SHP77 (cell line): ENCODE measurements around the gene MYL5.
"Not testable (repeated sequence)": the region's sequence is repeated elsewhere in the genome, so short reads cannot be mapped to it uniquely, and the experiment has no call there.

Source experiments
- DNase-seq, 2 experiments: peaks; one replicate each; lab custom pipeline; 2025; lab: John Stamatoyannopoulos, UW

The MYL5 gene

DNA sequence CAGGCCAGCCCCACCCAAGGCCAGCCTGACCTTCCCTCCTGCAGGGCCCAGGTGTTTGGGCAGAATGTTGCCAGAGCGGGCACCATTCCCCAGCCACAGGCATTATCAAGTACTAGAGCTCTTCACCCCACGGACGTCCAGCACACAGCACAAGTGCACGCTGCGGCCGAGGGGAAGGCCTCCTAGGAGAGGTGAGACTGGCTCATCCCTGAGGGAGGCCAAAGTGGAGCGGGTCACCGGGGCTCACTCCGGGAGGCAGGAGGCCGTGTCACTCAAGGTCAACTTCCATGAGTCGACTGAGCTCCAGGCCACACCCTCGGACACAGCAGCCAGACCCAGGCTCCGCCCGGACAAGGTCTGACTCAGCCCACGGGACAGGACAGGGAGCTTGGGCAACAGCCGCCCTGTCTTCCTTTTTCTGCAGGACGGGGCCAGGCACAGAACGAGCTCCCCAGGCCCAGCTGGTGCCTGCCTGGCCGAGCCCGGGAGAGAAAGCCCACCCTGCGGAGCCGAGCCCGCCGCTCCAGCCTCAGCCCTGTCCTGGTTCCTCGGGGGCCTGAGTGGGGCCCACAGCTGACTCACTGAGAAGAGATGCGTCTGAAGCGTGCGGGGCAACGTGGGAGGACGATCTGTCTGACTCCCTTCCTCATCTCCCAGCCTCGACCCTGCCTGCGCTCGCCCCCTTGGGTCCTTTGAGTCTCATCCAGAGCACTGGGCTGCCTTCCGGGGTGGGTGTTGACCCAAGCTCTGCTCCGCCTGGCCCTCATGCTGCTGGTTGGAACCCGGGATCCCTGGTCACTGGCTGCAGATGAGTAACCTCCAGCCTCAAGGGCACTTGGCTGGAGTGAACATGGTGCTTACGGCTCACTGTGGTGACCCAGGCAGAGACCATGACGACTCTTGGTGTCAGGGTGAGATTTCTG, 13.0 kb downstream of the MYL5 start:
- DNase-seq: no peak

DNA sequence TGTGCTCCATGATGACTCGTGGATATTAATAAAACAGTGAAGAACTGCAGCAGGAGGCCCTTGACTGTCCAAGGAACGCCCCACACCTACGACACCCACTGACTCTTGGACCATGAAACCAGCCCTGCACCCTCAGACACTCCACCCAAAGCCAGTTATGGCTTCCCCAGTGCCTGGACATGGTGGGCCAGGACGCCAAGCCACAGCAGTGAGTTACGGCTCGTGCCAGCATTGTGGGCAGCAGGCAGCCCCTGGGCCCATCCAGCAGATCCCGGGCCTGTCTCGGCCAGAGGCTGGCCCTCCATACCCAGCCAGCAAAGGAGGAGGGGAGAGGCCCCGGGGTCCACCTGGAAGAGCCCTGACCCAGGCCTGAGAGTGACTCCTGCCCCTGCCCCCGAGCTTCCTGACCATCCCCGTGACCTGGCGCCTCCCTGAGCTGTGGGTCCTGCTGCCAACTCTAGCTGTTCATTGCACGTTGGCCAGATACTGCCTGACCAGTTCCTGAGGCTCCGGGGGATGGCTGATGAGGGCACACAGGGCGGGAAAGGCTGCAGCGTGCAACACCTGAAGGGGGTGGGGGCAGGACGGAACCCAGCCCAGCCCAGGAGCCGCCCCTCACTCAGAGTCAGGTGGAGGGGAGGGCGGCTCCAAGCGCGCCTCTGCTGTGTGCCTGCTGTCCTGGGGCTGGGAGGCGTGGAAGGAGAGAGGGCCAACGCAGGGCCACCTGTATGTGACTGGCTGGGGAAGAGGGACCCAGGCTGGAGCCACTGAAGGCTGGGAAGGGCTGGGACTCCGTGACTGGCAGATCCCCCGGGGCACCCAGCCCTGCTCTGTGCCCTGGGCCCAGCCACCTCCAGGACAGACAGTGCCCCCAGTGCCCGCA, 13.9 kb downstream of the MYL5 start:
- DNase-seq: no peak

DNA sequence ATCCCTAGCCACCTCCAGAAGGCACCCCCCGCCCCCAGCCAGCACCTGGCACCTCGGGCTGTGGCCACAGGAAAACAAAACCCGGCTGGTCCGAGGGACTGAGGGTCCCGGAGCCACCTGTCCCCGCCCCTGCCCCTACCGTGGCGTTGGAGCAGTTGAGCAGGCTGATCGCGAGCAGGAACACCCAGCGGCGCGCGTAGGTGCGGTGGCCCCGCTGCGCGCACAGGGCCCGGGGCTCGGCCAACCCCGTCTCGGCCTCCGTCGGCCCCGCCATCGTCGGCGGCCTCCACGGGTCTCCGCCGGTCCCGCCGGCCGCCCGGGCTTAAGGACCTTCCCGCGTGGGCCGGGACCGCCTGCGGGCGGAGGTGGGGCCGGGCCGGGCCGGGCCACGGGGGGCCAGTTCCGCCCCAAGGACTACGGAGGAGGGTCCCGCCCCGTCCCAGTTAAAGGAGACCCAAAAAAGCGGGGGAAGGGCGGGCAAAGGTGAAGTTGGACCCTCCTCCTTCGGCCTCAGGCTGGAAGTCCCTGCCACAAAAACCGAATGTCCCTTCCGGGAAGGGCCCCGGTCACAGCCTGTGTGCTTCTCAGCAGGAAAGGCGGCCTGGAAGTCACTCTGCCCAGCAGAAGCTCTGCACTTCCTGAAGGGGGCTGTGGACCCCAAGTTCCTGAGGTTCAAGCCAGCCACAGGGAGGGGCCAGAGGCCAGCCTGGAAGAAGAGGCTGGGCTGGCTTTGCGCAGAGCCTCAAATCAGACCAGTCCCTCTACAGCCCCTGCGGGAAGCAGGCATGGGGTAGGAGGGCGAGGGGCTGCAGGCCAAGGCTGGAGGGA, 14.7 kb downstream of the MYL5 start, which contains the start of gene SLC49A3:
Gene SLC49A3 (minus strand): TSS at position 298 of the 828 bp plus-strand sequence. CDS start 24 bp downstream, at position 274.
- no peak for DNase-seq

DNA sequence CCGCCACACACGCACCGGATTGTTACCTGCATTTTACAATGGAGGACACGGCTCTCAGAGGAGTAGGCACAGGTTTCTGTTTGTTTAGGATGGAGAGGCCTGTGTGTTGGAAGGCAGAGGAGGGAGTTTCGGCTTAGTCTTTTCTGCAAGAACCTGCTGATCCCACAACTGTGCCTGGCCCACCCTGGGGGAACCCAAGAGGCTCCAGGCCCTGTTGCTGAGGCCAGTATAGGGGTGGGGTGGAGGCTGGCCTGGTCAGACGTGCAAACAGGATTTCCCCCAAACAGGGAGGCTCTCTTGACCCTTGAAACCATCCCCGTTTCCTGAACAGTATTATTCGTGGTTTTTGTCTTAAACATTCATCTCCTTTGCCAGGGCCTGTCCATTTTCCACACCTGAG, 15.4 kb downstream of the MYL5 start:
- no peak for DNase-seq

DNA sequence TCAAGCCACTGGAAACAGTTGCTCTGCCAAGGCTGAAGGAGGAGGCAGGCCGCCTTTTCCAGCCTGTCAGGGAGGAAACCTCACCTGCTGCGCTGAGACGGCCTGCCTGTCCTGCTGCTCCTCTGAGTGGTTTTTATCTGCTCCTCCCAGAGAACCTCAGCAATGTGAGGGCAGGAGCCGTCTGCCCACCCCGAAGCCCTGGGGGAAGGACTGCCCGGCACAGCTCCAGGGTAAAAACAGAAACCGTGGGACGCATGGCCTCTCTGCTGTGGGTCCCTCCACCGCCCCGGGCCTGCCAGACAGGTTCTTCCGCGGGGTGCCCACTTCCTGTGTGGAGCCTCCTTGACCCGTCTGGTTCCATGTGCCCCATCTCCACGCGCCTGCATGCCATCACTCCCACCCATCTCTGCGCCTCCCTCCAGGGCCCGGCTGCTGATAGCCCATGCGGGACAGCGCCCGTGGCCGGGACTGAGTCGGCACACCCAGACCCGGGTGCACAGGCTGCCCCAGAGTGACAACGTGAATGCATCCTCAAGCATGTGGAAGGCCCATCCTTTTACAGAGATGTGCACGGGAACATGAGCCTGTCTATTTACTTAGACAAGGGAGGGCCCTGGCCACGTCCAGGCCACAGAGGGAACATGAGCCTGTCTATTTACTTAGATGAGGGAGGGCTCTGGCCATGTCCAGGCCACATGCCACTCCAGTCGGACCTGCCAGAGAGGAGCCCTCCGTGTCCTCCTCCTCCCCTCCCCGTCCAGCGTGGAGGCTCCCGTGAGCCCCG, 18.6 kb downstream of the MYL5 start:
- no peak for DNase-seq

DNA sequence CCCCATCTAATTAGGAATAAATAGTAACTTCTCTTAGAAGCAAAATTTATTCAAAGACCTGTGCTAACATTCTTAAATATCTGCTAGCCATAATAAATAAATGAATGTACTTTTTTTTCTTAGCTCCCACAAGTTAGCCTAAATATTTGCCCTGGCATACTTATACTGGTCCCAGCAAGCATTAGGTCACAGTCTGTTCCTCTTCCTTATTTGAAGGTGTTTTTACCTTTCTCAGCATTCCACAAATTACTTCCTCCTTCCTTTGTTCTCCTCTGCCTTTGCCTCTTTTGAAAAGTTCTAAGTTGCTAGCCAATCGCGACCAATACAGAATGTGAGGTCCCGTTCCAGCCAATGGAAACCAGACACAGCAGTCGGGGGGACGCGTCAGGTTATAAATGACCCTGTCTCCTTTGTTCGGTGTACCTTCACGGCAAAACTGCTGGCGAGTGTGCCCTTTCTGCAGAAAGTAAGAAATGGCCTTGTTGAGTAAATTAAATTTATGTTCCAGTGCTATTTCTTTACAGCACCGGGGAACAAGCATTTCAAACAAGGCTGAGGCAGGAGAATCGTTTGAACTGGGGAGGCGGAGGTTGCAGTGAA, 20.1 kb downstream of the MYL5 start:
- DNase-seq: not testable (repeated sequence)

DNA sequence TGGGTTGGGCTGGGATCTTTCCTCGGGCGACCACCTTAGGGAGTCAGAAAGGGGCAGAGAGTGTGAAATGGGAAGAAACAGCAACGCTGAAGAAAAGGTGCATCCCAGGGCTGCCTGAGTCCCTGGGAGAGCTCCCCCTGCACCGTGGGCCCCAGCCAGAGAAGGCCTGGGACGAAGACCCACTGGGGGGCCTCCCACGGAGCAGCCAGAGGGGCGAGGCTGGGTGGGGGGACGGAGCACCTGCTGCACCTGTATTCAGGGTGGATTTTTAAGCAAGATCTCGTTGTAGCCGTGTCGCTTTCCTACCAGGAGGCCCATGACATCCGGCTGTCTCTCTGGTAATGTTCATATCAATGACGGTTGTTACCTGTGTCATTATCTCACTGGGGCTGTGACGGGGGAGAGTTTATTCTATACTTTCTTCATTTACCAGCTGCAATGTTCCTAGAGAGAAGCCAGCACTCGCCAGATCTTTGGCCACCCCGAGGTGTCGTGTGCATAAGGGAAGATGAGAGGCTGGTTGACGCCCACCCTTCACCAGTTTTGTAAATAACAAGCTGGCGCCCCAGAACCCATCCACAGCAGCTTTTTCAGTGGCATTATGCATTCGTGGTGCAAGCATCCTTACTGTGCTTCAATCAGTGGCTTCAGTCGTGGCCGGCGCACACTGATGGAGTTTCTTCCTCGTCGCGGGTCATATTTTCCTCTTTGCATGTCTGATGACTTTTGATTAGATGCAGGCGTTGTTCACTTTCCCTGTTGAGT, 25.7 kb downstream of the MYL5 start:
- DNase-seq: no peak

DNA sequence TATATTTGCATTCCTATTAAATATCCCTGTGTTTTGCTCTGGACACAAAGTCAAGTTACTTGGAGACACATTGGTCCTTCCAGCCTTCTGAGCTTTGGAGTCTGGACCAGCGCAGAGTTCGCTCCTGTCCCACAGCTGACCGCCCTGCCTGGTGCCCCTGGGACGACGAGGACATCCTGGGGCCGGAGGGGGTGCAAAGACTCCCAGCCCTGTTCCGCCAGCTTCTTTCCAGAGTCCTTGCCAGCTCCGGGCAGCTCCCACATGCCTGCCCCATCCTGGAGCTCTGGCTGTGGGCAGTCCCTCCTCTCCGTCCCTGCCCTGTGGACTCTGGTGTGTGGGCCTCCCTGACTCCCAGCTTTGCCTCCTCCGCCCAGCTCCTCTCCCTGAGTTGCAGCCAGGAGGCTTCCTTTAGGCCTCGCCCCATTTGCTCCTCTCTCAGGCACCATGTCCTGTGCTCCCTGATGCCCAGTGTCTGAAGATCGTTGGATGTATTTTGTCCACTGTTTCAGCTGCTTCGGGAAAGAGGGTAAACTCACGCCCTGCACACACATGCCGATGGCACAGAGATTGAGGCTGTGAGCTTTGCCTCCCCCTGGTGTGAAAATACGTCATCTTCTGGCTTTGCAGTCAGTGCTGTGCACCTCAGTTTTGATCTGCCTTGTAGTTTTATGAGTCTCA, 26.4 kb downstream of the MYL5 start:
- no peak for DNase-seq

DNA sequence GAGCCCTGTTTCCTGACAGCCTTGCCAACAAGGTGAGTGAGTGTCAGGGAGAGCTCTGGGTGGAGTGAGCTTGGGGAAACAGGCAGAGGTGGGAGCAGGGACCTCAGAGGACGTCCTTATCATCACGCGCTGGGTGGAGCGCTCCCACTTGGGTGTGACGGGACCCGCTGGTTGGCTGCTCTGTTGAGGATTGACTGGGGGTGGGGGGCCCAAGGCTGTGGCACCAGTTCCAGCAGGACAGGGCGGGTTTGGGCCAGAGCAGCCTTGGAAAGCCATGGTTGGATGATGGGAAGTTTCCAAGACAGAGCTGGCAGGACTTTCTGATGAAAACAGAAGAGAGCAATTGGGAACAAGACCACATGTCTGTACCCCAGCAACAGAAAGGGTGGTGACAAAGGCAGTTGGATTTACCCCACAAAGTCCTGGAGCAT, 28.3 kb downstream of the MYL5 start:
- DNase-seq: no peak

DNA sequence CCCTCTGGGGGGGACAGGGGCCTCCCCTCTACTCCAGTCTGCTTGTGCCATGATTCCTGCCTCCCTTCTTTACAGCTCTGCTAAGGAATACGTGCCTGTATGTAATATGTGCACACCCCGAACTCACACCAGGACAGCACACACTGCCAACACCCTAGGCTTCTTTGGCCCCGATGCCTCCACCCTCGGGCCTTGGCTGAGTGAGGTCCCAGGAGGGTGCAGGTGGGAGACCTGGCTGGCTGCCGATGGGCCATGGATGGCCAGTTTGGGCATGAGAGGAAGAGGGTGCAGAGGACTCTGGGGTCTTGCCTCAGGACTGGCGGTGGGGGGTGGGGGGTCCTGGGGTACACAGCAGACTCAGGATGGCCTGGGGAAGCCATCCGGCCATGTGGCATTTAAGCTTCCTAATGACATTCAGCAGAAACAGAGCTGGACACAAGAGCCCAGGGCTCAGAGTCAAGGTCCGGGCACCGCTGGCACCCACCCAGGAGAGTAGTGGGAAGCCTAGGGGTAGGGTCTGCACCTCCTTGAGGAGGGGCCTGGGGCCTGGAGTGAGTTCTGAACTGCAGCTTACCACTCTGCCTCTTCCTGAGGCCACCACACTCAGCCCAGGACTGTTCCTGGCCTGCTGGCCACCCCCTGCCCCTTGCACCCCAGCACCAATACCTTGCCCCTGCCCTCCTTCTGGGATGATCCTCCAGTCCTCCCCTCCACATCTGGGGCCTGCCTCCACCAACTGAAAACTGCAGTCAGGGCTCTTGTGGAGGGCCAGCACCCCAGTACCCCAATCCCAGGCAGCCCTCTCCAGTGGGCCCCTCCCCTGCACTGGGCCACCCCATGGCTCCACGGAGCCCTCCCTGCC, 29.2 kb downstream of the MYL5 start:
- no peak for DNase-seq

DNA sequence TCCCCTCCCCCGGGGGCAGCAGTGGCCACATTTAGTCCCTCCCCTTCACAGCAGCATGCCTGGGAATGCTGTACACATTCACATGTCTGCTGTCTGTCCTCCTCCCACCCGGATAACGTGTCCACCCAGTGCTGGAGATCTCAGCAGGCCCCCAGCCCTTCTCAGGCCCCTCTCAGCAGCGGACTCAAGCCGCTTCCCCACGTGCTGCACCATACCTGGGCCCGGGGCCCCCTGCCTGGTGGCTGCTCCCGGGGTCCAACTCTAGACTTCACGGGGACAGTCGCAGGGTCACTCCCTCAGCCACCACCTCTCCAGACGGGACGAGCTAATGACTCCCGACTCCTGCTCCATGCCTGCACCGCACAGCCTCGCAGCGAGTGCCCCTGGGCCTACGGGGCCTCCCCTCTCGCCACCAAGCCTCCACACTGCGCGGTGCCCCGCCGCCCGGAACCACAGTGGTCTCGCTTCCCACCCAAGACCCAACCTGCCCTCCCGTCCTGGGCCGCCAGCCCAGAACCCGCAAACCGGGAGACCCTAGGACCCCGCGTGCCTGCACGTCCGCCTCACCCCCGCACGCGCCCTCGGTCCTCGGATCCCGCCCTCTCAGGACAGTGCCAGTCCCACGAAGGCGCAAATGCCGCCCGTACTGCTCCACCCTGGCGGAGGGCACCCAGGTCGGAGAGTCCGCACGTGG, 30.0 kb downstream of the MYL5 start:
- DNase-seq: no peak

DNA sequence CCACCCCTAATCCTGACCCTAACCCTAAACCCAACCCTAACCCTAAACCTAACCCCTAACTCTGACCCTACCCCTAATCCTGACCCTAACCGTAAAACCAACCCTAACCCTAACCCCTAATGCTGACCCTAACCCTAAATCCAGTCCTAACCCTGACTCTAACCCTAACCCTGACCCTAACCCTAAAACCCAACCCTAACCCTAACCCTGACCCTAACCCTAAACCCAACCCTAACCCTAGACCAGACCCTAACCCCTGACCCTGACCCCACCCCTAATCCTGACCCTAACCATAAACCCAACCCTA, 30.6 kb downstream of the MYL5 start:
- no peak for DNase-seq

DNA sequence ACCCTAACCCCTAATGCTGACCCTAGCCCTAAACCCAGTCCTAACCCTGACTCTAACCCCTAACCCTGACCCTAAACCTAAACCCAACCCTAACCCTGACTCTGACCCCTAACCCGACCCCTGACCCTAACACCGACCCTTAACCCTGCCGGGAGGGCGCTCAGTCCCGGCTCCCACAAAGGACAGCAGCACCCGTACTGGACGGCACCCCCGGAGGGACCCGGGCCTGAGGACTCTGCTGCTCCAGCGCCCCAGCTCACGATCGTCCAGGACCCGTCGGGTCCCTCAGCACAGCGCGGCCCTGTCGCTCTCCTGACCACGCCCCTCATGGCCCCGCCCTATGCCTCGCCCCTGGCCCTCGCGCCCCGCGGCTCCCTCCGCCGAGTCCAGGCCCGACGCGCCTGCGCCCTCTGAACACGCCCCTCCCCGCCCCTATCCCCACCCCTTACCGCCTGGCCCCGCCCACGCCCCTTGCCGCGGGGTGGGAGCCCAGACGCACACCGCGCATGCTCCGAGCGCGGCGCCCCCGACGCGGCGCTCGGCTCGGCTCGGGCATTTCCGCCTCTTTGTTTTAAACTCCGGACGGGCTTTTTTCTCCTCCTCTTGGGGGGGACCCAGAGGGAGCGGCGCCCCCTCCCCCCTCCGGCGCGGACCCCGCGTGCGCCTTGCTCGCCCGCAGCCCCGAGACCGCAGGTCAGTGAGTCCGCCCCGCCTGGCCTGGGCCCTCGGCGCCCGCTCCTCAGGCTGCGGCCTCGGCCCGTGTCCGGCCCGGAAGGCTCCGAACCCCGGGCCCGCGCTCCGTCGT, 31.1 kb downstream of the MYL5 start, which contains the start of gene PCGF3:
Gene PCGF3 (plus strand): TSS at position 555 of the 805 bp plus-strand sequence. CDS start 27,849 bp downstream, outside the sequence.
- DNase-seq: peak; percentile 59 to 66

DNA sequence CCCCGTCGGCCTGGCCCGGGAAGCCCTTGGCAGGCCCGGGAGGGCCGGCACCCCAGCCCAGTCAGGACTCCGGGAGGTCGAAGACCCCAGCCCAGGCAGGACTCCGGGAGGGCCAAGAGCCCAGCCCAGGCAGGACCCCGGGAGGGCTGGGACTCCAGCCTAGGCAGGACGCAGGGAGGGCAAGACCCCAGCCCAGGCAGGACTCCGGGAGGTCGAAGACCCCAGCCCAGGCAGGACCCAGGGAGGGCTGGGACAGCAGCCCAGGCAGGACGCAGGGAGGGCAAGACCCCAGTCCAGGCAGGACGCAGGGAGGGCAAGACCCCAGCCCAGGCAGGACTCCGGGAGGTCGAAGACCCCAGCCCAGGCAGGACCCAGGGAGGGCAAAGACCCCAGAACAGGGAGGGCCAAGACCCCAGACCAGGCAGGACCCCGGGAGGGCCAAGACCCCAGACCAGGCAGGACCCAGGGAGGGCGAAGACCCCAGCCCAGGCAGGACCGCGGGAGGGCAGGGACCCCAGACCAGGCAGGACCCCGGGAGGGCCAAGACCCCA, 31.8 kb downstream of the MYL5 start:
- DNase-seq: not testable (repeated sequence)

DNA sequence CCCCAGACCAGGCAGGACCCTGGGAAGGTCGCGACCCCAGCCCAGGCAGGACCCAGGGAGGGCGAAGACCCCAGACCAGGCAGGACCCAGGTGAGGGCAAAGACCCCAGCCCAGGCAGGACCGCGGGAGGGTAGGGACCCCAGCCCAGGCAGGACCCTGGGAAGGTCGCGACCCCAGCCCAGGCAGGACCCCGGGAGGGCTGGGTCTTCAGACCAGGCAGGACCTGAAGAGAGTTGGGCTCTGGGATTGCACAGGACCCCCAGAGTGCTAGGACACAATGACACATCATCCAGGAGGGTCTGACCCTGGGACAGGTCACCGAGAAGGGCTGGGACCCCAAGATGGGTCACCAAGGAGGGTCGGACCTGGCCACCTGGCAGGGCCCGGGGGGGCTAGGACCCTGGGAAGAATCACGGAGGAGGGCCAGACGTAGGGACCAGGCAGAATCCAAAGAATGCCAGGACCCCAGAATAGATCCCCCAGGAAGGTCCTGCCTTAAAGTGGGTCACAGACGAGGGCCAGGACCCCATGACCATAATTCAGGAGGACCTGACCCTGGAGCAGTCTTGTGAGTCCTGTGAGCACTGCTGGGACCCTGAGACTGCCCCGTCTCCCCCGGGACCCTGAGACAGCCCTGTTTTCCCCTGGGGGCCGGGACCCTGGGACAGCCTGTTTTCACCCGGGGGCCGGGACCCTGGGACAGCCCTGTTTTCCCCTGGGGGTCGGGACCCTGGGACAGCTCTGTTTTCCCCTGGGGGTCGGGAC, 32.7 kb downstream of the MYL5 start:
- DNase-seq: no peak
